GM19035 (cell line): ENCODE data around the gene SERPINB5.

Experiments used
- ATAC-seq: cut with Tn5 transposase; IDR thresholded peaks from one replicate; pipeline ENCODE4 v1.9.1; 2021; ENCODE audit not compliant: unreplicated experiment

SERPINB5 gene

GRCh38 chr18:63468575-63468974, 8.2 kb upstream of the SERPINB5 start:
- no peak for ATAC-seq

DNA sequence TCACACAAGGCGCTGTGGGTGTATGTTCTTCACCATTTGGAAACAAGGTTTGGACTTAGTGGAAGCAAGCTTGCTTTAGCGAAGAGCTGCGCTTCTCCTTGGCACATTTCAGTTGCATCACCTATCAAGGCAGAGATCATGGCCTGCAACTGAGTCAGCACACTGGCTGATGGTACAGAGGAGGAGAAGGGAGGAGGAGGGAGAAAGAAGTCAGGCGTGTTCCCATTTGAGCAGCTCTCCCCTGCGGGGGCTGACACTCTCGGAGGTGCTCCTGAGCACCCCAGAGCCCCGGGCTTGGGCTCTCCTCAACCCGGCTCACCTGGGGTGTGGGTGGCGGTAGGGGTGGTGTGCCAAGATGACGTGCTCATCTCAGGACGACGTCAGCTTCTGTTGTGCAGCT, 6.0 kb upstream of the SERPINB5 start:
- no peak for ATAC-seq

- ATAC-seq, result no peak
Measured at GRCh38 chr18:63472380-63472779, 4.4 kb upstream of the SERPINB5 start.

GRCh38 chr18:63477200-63477599, 442 bp downstream of the SERPINB5 start:
- ATAC-seq, result no peak

GRCh38 chr18:63477968-63478367, 1.2 kb downstream of the SERPINB5 start:
- ATAC-seq, result no peak

DNA sequence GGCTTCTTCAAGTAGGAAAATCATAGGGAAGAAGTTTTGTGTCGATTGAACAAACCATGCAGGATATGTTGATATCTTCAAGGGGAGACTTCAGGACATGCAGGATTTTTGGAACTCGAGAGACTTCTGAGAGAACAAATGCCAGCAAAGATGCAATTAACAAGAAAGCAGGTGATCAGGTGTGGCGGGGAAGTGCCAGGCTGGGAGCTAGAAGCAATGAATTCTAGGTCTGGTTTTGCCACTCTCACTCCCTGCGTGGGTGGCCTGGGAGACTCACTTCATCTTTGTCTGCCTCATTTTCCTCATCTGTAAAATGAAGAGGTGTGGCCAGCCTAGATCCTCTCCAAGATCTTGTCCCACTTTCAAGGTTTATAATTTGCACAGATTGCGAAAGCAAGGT, 3.1 kb downstream of the SERPINB5 start:
- no peak for ATAC-seq

DNA sequence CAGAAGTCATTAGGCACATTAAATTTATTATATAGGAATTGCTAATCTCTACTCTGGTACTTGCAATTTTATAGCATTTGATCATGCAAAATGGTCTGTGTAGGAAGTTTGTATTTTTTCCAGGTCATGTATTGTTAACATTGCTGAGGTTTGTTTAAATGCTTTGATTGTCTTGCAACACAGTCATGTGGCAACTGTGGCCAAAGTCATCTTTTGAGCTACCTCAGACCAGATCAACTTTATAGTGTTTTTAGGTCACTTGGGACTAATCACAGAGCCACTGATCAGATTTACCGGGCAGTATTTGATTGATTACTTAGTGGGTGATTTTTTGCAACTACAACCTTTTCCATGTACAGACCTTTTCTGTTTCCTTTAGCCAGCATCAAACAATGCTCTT, 3.7 kb downstream of the SERPINB5 start:
- no peak for ATAC-seq

GRCh38 chr18:63480915-63481314, 4.2 kb downstream of the SERPINB5 start:
- ATAC-seq, result no peak

- ATAC-seq, result no peak
Measured at GRCh38 chr18:63487676-63488075, 10.9 kb downstream of the SERPINB5 start.

- ATAC-seq, result no peak
Measured at GRCh38 chr18:63488160-63488559, 11.4 kb downstream of the SERPINB5 start.

DNA sequence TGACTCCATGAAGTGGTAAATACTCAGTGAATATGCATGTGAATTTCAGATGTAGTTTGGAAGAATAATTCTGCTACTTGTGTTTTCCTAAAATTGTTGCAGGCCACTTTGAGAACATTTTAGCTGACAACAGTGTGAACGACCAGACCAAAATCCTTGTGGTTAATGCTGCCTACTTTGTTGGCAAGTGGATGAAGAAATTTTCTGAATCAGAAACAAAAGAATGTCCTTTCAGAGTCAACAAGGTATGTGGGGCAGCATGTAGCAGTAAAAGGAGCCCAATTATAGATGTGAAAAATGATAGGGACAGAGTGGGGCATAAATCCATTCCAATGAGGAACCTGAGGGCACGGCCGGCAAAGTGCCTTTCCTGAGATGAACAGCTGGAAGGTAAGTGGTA, 16.1 kb downstream of the SERPINB5 start:
- ATAC-seq, result no peak

DNA sequence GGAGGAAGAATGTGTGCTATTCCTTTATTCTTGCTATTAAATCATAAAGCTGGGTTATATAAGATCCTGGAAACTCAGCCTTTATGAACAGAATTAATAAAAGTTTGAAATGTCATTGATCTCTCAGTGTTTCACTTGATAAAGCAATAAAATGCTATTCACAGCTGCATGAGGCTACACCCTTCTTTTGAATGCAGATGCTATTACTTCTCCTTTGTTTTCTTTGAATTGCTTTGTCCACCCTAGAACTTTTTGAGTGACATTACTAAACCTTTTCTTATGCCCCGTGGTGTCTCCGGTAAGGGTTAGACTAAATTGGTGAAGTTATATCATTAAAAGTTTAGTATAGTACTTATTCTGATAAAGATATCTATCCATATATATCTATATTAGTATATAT, 18.9 kb downstream of the SERPINB5 start:
- ATAC-seq, result no peak

GRCh38 chr18:63505566-63506335, 29.0 kb downstream of the SERPINB5 start:
- ATAC-seq, result no peak

DNA sequence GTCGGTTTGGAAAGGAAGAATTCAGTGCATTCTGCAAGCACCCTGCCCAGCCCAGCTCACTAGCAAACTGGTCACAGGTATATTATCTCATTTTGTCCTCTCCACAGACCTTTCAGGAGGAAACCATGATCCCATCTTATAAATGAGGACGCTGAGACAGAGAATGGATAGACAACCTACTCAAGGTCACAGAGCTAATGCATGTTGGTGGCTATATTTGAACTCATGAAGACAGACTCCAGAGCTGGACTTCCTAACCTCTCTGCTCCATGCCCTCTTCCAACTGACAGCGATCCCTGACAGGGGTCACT, 29.5 kb downstream of the SERPINB5 start:
- ATAC-seq, result no peak

DNA sequence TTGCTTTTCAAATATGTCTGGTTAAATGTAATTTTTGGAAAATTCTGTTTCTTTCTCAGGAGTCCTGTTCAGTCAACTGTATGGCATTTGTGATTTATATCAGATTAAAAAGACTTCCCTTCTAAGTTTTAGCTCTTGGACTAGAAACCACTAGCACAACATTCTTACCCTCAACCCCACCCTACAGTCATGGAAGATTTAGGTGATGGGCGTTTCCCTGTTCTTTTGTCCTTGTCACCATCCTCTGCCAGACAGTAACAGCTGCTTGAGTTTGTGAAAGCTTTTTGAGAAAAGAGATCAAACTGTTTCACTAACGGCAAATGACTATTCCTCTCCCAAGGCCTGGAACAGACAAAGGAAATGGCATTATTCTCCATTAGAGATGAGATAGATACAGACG, 31.8 kb downstream of the SERPINB5 start:
- no peak for ATAC-seq

- ATAC-seq, result no peak
Measured at GRCh38 chr18:63511285-63511684, 34.5 kb downstream of the SERPINB5 start.

DNA sequence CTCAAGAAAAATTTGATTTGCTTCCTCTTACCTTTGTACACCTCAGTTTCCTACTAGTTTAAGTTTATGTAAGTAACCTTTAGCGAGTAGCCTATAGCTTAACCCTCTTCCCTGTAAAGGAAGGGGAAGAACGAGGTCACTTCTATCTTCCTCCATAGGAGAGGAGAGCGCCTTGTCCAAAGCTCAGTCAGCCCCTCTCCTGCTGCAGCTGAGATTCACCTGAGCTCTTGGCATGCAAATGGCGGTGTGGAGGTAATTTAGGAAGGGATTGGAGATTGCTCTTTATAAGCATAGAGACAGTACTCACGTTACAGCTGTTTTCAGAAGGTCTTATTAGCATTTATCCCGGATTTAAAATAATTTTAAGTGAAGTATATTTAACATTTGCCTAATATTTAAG, 37.6 kb downstream of the SERPINB5 start:
- ATAC-seq, result no peak

GRCh38 chr18:63514888-63515678, 38.3 kb downstream of the SERPINB5 start:
- no peak for ATAC-seq

DNA sequence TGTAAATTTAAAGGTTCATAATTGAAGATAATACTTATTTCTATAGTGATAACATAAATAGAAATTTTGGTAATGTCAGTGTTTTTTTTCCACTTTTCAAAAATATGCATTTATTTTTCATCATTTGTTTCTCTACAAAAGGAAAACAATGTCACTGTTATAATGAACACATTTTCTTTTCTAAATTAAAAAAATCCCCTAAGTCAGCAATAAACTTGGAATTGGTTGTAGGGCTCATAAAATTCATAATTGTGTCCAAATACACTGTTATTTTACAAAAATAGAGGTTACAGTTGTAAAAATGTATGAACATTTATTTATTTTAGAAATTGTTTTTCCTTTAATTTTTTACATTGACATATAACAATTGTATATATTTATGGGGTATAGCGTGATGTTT, 39.0 kb downstream of the SERPINB5 start:
- no peak for ATAC-seq

DNA sequence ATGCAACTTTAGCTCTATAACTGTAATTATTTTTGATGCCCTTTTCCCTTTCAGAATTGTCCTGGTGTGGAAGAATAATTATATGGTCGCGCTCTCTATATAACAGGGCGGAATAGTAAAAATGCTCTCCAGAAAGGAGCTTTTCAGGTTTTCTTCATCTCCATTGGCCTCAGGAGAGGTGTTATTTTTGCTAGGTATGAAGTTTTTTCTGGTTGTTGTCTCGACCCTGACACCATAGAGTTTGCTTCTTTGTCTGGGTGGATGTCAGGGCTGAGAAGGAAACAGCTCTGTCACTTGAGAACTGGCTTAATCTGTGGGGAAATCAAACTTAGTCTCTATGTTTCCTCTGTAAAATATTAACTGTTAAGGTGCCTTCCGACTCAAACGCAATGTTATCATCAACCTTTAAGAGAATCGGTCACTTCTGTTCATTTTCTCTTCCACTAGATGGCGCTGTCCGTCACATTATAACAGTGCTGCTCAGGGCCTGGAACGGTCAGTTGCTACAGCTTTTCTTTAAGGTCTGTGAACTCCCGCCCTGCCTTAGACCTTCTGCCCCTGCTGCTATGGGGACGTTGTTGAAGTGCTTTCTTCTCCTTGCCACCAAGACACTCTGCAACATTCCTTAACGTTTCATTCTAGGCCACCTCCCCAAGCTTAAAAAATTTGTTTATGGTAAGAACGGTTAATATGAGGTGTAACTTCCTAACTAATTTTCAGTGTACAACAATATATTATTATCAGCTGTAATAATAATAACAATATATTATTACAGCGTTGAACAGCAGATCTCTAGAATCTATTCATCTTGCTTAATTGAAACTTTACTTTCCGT, 41.6 kb downstream of the SERPINB5 start:
- peak; percentile 89 for ATAC-seq

- no peak for ATAC-seq
Measured at GRCh38 chr18:63520053-63520685, 43.4 kb downstream of the SERPINB5 start.
